ENCODE data around the gene CYP26C1.

CYP26C1 gene

DNA sequence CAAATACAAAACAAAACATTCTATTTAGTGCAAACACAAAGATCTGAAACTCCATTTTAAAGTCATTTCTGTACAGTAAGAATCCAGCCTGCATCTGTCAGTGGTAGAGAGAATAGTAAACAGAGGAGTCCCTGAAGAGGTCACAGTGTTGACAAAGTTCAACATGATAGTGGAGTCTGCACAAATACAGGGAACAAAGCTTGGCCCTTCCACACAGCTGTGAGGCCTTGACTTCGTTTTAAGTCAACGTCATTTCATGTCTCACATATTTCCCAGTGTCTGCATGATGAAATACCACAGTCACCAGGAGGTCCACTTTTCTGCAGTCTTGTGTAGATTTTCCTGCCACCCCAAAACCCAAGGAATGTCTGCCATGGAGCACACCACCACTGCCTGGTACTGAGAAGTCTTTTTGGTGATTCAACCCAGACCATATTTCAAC, 46.1 kb downstream of the CYP26C1 start:
- TF ChIP-seq, protein P1, sequence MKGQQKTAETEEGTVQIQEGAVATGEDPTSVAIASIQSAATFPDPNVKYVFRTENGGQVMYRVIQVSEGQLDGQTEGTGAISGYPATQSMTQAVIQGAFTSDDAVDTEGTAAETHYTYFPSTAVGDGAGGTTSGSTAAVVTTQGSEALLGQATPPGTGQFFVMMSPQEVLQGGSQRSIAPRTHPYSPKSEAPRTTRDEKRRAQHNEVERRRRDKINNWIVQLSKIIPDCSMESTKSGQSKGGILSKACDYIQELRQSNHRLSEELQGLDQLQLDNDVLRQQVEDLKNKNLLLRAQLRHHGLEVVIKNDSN (IDR thresholded peaks at IDR 0.05), result no peak
- TF ChIP-seq NFIC (IDR thresholded peaks at IDR 0.05) (no peak), YY1 (IDR thresholded peaks at IDR 0.05; ENCODE audit: low read depth) (no peak), FOXM1 (IDR thresholded peaks at IDR 0.05; ENCODE audit: borderline replicate concordance, low read depth) (no peak), EGR1 (IDR thresholded peaks at IDR 0.05) (no peak), TEAD4 (IDR thresholded peaks at IDR 0.05) (no peak), TAF1 (IDR thresholded peaks at IDR 0.05; ENCODE audit: low read depth) (no peak), EP300 (IDR thresholded peaks at IDR 0.05; ENCODE audit: borderline replicate concordance) (no peak), ZBTB7A (IDR thresholded peaks at IDR 0.05; ENCODE audit: low read depth) (no peak), RAD21 (IDR thresholded peaks at IDR 0.05; ENCODE audit: low read depth) (no peak), TCF12 (IDR thresholded peaks at IDR 0.05; ENCODE audit: low read depth) (no peak), CREB1 (IDR thresholded peaks at IDR 0.05; ENCODE audit: low read depth) (no peak), CEBPB (IDR thresholded peaks at IDR 0.05) (no peak)
- TF ChIP-seq, protein P2, sequence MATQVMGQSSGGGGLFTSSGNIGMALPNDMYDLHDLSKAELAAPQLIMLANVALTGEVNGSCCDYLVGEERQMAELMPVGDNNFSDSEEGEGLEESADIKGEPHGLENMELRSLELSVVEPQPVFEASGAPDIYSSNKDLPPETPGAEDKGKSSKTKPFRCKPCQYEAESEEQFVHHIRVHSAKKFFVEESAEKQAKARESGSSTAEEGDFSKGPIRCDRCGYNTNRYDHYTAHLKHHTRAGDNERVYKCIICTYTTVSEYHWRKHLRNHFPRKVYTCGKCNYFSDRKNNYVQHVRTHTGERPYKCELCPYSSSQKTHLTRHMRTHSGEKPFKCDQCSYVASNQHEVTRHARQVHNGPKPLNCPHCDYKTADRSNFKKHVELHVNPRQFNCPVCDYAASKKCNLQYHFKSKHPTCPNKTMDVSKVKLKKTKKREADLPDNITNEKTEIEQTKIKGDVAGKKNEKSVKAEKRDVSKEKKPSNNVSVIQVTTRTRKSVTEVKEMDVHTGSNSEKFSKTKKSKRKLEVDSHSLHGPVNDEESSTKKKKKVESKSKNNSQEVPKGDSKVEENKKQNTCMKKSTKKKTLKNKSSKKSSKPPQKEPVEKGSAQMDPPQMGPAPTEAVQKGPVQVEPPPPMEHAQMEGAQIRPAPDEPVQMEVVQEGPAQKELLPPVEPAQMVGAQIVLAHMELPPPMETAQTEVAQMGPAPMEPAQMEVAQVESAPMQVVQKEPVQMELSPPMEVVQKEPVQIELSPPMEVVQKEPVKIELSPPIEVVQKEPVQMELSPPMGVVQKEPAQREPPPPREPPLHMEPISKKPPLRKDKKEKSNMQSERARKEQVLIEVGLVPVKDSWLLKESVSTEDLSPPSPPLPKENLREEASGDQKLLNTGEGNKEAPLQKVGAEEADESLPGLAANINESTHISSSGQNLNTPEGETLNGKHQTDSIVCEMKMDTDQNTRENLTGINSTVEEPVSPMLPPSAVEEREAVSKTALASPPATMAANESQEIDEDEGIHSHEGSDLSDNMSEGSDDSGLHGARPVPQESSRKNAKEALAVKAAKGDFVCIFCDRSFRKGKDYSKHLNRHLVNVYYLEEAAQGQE (IDR thresholded peaks at IDR 0.05; ENCODE audit: low read depth), result no peak
- TF ChIP-seq, protein P3, sequence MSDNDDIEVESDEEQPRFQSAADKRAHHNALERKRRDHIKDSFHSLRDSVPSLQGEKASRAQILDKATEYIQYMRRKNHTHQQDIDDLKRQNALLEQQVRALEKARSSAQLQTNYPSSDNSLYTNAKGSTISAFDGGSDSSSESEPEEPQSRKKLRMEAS (IDR thresholded peaks at IDR 0.05), result no peak

DNA sequence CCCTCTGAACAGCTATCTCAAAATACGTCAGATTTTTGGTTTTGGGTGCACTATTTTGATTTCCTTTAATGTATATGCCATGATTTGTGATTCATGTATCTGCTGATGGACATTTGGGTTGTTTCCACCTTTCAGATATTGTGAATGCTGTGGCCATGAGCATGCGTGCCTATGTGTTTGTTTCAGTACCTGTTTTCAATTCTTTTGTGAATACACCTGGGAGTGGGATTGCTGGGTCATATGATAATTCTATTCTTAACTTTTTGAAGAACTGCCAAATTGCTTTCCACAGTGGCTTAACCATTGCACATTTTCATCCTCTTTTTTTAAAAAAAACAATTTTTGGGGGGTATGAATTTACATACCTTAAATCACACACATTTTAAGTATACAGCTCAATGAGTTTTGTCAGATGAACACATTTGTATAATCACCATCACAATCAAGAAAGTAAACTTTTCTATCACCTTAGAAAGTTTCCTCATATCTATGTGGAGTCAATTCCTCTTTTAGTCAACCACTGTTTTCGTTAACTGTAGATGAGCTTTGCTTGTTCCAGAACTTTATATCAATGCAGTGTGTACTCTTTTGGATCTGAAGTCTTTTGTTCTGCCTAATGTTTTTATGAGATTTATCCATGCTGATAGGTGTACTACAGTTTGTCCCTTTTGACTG, 50.0 kb downstream of the CYP26C1 start:
- no peak for TF ChIP-seq FOXM1 (IDR thresholded peaks at IDR 0.05; ENCODE audit: borderline replicate concordance, low read depth)

DNA sequence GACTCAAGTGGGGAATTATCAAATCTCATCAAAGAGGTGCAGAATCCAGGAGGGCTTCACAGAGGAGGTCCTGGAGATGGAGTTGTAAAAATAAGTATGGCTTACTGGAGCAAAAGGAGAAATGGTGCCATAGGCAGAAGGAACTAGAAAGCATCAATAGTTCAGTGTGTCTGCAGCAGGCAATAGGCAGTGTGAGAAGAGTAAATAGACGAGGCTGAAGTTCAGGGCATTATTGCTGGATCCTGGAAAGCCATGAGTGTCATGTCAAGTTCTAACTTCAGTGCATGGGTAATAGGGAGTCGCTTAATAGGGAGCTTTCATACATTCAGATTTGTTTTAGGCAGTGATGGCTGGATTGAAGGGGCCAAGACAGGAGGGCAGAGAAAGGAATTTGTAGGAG, 52.4 kb downstream of the CYP26C1 start:
- TF ChIP-seq, protein P3 (IDR thresholded peaks at IDR 0.05), result no peak
- TF ChIP-seq EP300 (IDR thresholded peaks at IDR 0.05; ENCODE audit: borderline replicate concordance) (no peak), YY1 (IDR thresholded peaks at IDR 0.05; ENCODE audit: low read depth) (no peak), TEAD4 (IDR thresholded peaks at IDR 0.05) (no peak), TCF12 (IDR thresholded peaks at IDR 0.05; ENCODE audit: low read depth) (no peak), NFIC (IDR thresholded peaks at IDR 0.05) (no peak), FOXM1 (IDR thresholded peaks at IDR 0.05; ENCODE audit: borderline replicate concordance, low read depth) (no peak), CREB1 (IDR thresholded peaks at IDR 0.05; ENCODE audit: low read depth) (no peak), CEBPB (IDR thresholded peaks at IDR 0.05) (no peak), RAD21 (IDR thresholded peaks at IDR 0.05; ENCODE audit: low read depth) (no peak), EGR1 (IDR thresholded peaks at IDR 0.05) (no peak), TAF1 (IDR thresholded peaks at IDR 0.05; ENCODE audit: low read depth) (no peak), ZBTB7A (IDR thresholded peaks at IDR 0.05; ENCODE audit: low read depth) (no peak)
- TF ChIP-seq, protein P2 (IDR thresholded peaks at IDR 0.05; ENCODE audit: low read depth), result no peak
- TF ChIP-seq, protein P1 (IDR thresholded peaks at IDR 0.05), result no peak

DNA sequence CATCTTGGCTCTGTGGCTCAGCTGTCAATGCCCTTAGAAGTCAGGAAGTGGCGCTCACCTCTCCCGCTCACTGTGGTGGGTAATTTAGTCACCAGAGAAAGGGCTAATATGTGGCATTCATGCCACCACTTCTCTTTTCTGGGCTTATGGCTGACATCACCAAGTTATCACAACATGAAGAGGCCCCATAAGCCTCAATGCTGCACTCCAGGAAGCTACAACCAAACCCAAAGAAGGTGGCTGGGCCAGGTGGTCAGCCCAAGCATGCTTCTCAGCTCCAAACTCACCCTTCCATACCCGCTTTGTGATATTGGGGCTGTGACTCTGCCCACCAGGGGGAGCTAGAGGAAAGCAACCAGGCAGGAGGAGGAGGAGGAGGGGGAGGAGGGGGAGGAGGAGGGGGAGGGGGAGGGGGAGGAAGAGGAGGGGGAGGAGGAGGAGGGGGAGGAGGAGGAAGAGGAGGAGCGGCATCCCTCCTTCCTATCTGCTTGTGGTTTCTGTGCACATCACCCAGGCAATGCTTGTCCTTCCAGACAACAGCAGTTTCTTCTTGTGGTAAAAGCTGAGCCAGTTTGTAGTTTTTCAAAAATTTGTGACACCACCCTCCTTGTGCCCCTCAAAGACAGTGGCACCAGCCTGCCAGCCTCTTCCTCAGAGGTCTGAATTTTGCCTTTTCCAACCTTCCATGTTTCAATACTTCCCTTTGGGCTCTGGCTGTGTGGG, 55.2 kb downstream of the CYP26C1 start:
- TF ChIP-seq, protein P1 (IDR thresholded peaks at IDR 0.05), result peak; percentile 9; the same call in 1 of the 2 replicates
- TF ChIP-seq CEBPB (IDR thresholded peaks at IDR 0.05) (no peak), RAD21 (IDR thresholded peaks at IDR 0.05; ENCODE audit: low read depth) (peak; percentile 87), ZBTB7A (IDR thresholded peaks at IDR 0.05; ENCODE audit: low read depth) (no peak), YY1 (IDR thresholded peaks at IDR 0.05; ENCODE audit: low read depth) (no peak), EP300 (IDR thresholded peaks at IDR 0.05; ENCODE audit: borderline replicate concordance) (no peak), FOXM1 (IDR thresholded peaks at IDR 0.05; ENCODE audit: borderline replicate concordance, low read depth) (no peak), CREB1 (IDR thresholded peaks at IDR 0.05; ENCODE audit: low read depth) (no peak), EGR1 (IDR thresholded peaks at IDR 0.05) (no peak)
- TF ChIP-seq, protein P2 (IDR thresholded peaks at IDR 0.05; ENCODE audit: low read depth), result no peak
- TF ChIP-seq, protein P3 (IDR thresholded peaks at IDR 0.05), result 0 out of 2 replicates have a peak, but pooled peaks have one; percentile 56

Data from Ishikawa (cell line).